DMS79 treated with DMSO at 0.1 percent for 48 hours (cell line): ENCODE data around the gene INHA.

Source experiments
- DNase-seq: peaks from one replicate; lab custom pipeline; 2025; lab: John Stamatoyannopoulos, UW

INHA gene

DNA sequence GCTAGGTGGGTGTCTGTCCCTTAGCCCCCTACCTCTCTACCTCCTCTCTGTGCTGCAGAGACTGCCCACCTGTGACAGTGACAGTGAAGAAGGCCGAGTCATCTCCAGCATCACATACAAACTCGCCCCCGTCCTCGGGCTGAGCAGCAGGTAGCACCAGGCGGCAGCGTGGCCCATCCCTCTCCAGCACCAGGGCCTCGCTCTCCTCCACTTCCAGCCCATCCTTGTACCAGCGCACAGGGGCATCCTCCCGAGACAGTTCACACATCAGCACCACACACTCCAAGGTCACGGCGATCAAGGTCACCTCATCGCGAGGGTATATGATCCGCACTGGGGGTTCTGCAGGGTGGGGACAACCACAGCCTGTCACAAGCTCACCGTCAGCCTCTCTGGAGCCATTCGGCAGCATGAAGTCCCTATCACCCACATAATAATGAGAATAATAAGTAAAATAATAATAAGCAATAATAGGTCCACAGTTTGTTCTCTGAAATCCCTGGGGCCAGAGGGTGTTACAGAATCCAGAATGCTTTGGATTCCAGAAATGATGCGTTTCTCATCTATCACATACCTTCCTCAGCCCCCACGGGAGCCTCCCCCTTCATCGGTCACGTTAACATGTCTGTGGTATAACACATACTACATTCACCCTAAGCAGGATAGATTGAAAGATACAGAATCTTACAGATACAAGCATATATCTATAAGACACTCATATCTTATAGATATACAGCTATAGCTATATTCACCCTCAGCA, 12.8 kb upstream of the INHA start:
- DNase-seq: no peak

- DNase-seq: no peak
Measured at GRCh38 chr2:219560037-219560892, 11.8 kb upstream of the INHA start.

DNA sequence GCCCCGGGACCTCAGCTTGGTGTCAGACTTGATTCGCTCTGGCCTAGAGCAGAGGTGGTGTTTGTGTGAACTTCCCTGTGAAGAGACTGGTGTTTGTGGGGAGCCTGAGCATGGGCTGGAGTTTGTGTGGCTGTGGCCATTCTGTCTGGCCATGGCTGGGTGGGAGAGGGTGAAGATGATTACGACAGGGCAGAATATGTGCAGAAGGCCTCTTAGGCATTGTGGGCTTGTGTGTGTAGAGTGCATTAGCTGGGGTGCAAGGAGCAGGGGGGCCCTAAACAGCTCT, 11.3 kb upstream of the INHA start:
- DNase-seq: no peak

GRCh38 chr2:219561179-219562048, 10.7 kb upstream of the INHA start:
- no peak for DNase-seq

- no peak for DNase-seq
Measured at GRCh38 chr2:219562049-219563020, 9.8 kb upstream of the INHA start.

GRCh38 chr2:219563271-219563928, 8.7 kb upstream of the INHA start:
- DNase-seq: no peak

DNA sequence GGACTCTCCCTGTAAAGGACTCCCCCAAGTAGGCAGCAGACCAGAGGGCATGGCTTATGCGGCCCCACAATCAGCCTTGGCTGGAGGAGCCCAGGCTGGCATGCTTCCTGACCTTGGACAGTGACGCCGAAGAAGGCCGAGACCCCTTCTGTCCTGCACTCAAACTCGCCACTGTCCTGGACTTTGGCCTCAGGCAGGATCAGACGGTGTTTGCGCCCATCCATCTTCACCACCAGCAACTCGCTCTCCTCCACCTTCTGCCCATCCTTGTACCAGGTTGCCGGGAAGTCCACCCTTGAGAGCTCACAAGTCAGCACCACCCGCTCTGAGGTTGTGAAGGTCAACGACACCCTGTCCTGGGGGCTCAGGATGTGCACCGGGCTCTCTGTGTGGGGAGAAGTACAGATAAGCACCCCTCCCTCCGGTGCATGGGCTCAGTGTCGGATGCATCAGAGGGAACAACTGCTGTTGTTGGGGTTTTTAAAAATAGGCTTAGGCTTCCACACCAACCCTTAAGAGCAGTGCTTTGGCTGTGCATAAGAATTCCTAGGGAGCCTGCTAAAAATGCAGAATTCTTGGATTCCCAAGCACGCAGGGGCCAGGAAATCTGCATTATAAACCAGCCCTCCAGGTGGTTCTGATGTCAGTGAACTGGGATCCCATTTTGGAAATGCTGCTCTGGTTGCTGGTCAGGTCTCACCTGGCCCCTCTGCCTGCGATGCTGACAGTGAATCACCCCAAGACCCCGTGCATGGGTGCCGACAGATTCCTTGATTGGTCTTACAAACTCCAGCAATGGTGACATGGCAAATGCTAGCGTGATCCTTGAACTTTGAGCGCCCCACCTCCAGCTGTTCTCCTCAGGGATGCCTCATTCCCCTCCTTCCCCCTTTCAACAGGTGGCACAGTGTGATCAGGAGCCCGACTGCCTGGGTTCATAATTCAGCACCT, 6.7 kb upstream of the INHA start:
- DNase-seq: no peak

GRCh38 chr2:219566640-219567039, 5.5 kb upstream of the INHA start:
- DNase-seq: no peak

DNA sequence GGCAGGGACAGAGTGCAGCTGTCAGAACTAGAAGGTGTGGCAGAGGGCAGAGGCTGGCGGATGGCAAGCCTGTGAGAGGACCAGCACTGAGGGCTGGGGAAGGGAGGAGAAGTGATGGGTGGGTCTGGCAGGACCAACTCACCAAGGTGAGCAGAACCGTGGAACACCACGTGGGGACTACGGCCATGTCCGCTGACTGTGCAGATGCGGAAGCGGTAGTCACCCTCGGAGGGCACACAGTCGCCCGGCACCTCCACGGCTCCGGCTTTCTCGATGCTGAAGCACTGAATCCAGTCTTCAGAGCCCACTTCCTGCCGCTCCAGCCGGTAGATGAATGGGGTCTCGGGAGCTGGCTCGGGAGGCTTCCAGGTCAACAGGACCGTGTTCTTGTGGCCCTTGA, 5.0 kb upstream of the INHA start:
- no peak for DNase-seq

DNA sequence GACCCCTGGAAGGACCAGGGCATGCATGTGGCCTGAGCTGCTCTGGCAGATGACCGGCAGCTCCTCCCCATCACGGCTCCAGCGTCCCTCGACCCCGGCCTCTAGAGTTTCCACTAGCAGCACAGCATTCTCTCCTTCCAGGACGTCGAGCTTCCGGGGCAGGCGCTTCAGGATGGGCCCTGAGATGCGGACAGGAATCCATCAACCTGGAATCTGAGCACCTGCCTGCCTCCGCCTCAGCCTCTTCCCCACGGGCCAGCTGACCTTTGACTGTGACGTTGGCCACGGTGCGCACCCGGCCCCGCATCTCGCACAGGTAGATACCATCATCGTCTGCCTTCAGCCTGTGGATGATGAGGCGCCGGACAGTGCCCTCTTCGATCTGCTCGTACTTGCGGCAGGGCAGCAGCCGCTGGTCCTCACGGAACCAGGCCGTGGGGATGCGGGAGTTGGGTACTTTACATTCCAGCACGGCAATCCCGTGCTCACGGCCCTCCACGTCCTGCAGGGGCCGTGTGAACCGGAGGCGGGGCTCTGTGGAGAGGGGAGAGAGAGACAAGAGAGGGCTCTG, 4.2 kb upstream of the INHA start:
- no peak for DNase-seq

- DNase-seq: no peak
Measured at GRCh38 chr2:219569041-219569440, 3.1 kb upstream of the INHA start.

- peak; percentile 18 for DNase-seq
Measured at GRCh38 chr2:219569635-219570034, 2.5 kb upstream of the INHA start.

- peak; percentile 31 for DNase-seq
Measured at GRCh38 chr2:219570194-219570923, 1.8 kb upstream of the INHA start.

DNA sequence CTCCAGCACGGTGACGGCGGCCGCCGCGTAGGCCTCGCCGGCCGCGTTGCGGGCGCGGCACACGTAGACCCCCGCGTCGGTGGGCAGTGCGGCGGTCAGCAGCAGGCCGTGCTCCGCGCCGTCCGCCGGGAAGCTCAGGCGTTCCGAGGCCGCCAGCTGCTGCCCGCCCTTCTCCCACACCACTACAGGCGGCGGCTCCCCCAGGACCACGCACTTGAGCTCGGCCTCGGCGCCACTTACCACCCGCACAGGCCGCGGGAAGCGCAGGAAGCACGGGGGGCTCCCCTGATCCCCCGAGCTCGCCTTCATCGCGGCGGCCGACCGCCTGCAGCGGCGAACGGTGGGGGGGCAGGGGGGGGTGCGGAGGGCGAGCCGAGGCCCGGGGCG, 1.2 kb upstream of the INHA start:
- DNase-seq: peak; percentile 3

DNA sequence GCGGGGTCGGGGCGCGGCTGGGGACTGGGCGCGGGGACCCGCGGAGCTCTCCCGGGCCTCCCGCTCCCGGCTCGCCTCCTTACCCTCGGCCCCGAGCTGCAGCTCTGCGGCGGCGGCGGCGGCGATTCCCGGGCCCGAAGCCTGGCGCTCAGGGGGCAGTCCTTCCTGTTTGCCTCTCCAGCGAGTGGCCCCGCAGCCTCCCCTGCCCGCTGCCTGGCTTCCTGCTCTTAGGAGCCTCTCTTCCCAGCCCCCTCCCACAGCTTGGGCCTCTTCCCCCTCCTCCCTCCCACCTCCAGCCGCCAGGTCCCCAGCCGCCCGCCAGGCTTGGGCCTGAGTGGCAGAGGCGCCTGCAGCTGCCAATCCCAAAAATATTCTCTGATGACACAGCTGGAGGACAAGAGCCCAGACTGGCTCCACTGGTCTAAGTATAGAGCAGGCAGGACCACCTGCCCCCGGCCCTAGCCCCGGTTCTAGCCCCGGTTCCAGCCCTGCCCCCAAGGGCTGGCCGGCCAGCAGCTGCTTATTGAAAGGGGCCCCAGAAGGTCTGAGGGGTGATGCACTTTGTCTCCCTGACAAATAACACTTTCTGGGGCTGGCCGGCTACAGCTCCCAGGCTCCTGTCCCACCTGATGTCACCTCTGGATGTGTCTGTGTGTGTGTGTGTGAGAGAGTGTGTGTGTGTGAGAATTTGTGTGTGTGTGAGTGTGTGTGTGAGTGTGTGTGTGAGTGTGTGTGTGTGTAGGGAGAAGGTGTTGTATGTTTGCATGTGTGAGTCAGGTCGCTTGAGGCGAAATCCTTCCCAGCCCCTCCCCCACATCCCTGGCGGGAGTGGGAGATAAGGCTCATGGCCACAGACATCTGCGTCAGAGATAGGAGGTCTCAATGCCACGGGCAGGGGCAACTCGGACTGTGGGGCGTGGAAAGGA, 536 bp upstream of the INHA start, which contains the start of gene OBSL1:
OBSL1 (minus strand) TSS at position 229 of the 926 bp plus-strand sequence. CDS start 307 bp downstream, outside the sequence.
- peak; percentile 76 for DNase-seq

DNA sequence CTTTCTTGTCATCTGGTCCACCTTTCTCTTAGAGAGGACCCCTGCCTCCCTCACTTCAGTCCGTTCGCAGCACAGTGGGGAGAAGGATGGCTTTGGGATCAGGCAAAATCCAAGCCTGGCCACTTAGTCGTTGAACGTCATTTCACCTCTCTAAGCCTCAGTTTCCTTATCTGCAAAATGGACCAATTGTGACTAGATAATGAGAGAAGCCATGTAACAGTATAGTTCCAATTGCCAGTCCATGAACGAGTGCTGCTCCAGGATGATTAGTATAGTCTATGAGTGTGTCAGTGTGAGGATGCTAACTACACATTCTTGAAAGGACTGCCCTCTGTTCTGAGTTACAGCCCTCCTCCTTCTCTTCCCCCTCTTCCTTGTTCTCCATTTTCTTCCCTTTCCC, 1.1 kb downstream of the INHA start:
- DNase-seq: peak; percentile 42
